GM18498 (cell line): ENCODE measurements around the gene MAPT.

Experiments
- ATAC-seq: cut with Tn5 transposase; IDR thresholded peaks from one replicate; pipeline ENCODE4 v1.9.1; 2021; ENCODE audit warnings: mild to moderate bottlenecking, moderate library complexity; ENCODE audit not compliant: unreplicated experiment

The MAPT gene

DNA sequence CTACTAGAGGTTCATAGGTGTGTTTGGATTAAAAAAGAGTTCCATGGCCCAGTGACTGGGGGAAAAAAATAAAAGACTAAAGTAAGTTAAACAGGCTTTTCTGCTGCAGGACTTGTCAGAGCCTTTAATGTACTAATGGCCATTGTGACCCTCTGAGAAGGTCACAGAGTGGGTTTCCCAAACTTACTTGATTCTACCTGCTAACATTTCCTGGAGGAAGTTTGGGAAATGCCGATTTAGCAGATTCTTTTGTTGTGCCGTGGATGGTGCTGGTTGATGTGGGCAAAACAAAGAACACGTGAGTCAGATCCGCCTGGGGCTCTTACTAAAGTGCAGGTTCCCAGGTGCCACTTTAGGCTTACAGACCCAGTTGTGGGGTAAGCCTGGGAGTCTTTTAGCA, 91.1 kb downstream of the MAPT start:
- no peak for ATAC-seq

DNA sequence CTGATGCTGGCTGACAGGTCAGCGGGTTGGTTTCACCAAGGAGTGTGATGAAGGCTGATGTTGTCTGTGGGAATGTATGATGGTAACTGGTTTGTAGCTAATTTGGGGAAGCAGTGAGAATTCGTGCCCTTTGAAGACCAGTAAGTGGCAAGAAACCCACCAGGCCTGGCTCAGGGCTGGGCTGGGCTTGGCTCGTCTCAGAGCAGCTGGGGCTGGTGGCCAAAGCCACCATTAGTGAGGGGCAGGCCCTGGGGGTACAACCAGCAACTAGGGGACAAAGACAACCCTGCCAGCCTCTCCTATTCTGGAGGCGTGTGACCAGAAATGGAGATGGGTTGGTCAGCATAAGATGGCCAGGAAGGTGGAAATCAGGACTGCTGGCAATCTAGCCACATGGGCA, 91.7 kb downstream of the MAPT start:
- ATAC-seq: no peak

DNA sequence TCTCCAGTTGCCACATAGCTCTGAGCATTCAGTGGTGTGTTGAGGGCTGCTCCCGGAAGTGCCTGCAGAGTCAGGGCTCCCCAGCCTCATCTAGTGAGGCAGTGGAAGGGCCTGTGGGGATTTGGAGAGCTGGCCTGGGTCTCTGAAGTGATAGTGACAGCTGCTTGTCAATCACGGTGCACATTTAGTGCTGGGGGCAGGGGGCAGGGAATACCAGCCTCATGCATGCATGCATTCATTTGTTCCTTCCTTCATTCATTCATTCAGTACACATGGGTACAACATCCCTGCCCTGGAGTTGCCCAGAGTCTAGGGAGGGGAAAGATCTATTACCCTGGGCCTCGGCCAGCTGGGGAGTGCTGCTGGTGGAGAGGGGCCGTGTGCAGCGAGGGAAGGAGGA, 93.4 kb downstream of the MAPT start:
- ATAC-seq: no peak

DNA sequence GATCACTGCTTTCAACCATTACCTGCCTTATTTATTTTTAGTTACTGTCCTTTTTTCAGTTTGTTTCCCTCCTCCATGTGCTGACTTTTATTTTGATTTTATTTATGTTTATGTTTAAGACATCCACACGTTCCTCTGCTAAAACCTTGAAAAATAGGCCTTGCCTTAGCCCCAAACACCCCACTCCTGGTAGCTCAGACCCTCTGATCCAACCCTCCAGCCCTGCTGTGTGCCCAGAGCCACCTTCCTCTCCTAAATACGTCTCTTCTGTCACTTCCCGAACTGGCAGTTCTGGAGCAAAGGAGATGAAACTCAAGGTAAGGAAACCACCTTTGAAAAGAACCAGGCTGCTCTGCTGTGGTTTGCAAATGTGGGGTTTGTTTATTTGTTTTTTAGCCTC, 95.4 kb downstream of the MAPT start:
- ATAC-seq: no peak

DNA sequence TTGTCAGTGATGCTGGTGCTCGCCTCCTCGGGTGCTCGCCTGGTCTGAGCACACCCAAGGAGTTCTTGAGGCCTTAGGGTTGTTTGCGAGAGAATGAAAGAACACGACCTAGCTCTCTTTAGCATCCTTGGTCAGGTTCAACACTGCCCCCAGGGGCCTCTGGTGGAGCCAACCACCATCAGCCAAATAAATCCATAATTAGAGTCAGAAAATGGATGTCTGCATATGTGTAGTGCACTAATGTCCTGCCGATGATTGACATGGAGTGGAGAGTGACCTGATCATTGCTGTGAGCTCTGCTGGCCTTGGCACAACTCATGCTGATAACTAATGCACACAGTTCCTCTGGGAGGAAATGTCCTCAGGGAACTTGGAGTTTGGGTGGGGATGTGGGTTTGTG, 96.5 kb downstream of the MAPT start:
- ATAC-seq: no peak

DNA sequence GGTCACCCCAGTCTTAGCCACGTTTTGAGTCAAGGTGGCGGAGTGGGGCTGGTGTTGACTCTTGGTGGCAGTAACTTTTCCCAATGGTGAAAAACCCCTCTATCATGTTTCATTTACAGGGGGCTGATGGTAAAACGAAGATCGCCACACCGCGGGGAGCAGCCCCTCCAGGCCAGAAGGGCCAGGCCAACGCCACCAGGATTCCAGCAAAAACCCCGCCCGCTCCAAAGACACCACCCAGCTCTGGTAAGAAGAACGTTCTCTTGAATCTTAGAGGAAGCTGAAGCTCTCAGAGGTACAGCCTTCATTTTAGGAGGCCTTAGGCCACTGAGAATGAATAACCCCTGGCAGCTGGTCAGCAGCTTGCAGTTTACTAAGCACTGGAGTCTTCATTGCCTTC, 97.0 kb downstream of the MAPT start:
- ATAC-seq: no peak

DNA sequence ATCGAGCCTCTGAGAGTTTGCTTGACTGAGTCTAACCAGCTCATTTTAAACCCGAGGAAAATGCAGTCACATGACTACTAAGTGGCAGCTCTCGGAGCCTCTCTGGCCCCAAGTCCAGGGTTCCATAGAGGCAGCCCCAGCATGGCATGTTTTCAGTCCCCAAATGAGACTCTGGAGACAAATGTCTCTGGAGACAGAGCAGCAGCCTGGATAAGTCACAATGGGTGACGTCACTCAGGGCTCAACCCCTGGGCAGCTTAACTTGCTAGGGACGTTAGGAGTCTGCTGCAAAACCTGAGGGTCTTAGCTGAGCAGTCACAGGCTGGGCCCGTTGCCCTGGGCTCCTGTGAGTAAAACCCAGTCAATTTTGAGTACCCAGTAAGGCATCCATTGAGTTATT, 97.8 kb downstream of the MAPT start:
- no peak for ATAC-seq

DNA sequence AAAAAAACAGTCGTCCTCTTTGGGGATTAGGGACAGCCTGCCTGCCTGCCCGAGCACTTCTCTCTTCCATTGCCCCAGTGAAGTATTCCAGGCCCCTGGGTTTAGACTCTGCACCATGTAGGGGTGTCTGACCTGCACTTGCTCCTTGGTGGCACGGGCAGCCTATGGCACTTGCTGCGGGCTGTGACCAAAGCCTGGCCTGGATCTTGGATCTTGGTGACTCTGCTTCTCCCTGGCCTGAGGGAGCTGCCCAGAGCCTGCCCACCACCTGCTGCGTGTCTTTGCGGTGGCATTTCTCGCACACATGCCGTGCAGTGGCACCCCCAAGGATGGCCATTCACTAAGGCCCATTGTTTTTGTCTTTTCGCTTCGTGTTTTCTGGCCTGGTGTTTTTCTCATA, 98.5 kb downstream of the MAPT start:
- ATAC-seq: no peak

DNA sequence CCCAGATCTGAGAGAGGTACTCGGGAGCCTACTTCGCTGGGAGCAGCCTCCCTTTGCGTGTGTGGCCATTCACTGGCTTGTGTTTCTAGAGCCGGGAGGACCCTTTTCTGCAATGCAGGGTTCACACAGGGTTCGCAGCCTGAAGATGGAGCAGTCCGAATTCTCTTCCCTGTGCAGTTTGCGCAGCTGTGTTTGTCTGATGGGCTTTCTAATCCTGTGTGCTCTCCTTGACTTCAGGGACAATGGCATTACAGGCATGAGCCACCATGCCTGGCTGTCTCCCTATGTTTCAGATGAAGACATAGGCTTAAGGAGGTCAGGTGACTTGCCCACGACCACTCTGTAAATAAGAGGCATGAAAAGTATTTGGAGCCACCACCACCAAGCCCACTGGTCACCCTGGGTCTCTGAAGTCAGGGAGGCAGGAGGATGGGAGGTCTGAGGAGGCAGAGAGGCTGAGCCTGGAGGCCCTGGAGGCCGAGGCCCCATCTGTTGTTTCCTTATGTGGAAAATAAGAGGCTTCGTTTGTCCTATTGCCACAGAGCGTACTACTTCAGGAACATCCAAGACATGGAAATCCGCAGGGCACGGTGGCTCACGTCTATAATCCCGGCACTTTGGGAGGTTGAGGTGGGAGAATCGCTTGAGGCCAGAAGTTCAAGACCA, 99.7 kb downstream of the MAPT start:
- ATAC-seq: no peak

DNA sequence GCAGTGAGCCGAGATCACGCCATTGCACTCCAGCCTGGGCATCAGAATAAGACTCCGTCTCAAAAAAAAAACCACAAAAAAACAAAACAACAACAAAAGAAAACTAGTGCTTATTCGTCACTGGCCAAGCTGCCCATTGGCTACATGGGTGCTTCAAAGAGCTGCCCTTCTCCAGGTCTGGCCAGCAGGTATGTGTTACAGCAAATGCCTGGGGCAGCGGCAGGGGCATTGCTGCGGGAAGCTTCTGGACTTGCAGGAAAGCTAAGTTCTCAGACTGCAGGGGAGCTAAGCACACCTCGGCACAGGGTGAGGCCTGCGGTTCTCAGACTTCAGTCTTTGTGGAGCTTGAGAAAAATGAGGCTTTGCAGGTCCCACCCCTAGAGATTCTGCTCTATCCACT, 100.6 kb downstream of the MAPT start:
- ATAC-seq: no peak

DNA sequence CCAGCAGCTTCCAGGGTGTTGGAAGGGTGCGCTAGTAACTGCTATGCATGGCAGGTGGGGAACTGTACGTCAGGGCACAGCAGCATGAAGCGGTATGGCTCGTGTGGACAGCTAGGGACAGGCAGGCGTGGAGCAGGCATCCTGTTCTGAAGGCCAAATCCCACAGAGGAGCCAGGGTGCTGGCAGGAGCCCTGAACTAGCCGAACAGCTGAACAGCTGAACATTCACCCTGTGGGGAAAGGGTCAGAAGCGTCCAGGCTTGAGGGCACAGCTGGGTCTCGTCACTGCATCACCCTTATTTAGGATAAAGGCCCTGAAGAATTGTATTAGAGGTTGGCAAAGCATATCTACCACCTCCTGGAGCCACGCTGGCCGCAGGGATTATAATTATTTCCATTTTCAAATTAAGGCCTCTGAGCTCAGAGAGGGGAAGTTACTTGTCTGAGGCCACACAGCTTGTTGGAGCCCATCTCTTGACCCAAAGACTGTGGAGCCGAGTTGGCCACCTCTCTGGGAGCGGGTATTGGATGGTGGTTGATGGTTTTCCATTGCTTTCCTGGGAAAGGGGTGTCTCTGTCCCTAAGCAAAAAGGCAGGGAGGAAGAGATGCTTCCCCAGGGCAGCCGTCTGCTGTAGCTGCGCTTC, 101.4 kb downstream of the MAPT start:
- ATAC-seq: no peak

DNA sequence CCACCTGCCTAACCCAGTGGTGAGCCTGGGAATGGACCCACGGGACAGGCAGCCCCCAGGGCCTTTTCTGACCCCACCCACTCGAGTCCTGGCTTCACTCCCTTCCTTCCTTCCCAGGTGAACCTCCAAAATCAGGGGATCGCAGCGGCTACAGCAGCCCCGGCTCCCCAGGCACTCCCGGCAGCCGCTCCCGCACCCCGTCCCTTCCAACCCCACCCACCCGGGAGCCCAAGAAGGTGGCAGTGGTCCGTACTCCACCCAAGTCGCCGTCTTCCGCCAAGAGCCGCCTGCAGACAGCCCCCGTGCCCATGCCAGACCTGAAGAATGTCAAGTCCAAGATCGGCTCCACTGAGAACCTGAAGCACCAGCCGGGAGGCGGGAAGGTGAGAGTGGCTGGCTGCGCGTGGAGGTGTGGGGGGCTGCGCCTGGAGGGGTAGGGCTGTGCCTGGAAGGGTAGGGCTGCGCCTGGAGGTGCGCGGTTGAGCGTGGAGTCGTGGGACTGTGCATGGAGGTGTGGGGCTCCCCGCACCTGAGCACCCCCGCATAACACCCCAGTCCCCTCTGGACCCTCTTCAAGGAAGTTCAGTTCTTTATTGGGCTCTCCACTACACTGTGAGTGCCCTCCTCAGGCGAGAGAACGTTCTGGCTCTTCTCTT, 102.1 kb downstream of the MAPT start:
- no peak for ATAC-seq

DNA sequence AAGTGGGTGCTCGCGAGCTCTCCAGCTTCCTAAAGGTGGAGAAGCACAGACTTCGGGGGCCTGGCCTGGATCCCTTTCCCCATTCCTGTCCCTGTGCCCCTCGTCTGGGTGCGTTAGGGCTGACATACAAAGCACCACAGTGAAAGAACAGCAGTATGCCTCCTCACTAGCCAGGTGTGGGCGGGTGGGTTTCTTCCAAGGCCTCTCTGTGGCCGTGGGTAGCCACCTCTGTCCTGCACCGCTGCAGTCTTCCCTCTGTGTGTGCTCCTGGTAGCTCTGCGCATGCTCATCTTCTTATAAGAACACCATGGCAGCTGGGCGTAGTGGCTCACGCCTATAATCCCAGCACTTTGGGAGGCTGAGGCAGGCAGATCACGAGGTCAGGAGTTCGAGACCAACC, 102.8 kb downstream of the MAPT start:
- ATAC-seq: no peak

DNA sequence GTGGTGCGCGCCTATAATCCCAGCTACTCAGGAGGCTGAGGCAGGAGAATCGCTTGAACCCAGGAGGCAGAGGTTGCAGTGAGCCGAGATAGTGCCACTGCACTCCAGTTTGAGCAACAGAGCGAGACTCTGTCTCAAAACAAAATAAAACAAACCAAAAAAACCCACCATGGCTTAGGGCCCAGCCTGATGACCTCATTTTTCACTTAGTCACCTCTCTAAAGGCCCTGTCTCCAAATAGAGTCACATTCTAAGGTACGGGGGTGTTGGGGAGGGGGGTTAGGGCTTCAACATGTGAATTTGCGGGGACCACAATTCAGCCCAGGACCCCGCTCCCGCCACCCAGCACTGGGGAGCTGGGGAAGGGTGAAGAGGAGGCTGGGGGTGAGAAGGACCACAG, 103.3 kb downstream of the MAPT start:
- ATAC-seq: no peak

DNA sequence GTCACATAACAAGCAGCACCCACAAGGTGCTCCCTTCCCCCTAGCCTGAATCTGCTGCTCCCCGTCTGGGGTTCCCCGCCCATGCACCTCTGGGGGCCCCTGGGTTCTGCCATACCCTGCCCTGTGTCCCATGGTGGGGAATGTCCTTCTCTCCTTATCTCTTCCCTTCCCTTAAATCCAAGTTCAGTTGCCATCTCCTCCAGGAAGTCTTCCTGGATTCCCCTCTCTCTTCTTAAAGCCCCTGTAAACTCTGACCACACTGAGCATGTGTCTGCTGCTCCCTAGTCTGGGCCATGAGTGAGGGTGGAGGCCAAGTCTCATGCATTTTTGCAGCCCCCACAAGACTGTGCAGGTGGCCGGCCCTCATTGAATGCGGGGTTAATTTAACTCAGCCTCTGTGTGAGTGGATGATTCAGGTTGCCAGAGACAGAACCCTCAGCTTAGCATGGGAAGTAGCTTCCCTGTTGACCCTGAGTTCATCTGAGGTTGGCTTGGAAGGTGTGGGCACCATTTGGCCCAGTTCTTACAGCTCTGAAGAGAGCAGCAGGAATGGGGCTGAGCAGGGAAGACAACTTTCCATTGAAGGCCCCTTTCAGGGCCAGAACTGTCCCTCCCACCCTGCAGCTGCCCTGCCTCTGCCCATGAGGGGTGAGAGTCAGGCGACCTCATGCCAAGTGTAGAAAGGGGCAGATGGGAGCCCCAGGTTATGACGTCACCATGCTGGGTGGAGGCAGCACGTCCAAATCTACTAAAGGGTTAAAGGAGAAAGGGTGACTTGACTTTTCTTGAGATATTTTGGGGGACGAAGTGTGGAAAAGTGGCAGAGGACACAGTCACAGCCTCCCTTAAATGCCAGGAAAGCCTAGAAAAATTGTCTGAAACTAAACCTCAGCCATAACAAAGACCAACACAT, 104.9 kb downstream of the MAPT start, which contains the start of gene STH:
TSS of gene STH (plus strand) at position 264 of the 913 bp plus-strand sequence. CDS start at position 294, 30 bp downstream.
- ATAC-seq: no peak

DNA sequence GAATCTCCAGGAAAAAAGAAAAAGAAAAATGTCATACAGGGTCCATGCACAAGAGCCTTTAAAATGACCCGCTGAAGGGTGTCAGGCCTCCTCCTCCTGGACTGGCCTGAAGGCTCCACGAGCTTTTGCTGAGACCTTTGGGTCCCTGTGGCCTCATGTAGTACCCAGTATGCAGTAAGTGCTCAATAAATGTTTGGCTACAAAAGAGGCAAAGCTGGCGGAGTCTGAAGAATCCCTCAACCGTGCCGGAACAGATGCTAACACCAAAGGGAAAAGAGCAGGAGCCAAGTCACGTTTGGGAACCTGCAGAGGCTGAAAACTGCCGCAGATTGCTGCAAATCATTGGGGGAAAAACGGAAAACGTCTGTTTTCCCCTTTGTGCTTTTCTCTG, 105.5 kb downstream of the MAPT start:
- no peak for ATAC-seq

DNA sequence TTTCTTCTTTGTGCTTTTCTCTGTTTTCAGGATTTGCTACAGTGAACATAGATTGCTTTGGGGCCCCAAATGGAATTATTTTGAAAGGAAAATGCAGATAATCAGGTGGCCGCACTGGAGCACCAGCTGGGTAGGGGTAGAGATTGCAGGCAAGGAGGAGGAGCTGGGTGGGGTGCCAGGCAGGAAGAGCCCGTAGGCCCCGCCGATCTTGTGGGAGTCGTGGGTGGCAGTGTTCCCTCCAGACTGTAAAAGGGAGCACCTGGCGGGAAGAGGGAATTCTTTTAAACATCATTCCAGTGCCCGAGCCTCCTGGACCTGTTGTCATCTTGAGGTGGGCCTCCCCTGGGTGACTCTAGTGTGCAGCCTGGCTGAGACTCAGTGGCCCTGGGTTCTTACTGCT, 105.9 kb downstream of the MAPT start:
- no peak for ATAC-seq

DNA sequence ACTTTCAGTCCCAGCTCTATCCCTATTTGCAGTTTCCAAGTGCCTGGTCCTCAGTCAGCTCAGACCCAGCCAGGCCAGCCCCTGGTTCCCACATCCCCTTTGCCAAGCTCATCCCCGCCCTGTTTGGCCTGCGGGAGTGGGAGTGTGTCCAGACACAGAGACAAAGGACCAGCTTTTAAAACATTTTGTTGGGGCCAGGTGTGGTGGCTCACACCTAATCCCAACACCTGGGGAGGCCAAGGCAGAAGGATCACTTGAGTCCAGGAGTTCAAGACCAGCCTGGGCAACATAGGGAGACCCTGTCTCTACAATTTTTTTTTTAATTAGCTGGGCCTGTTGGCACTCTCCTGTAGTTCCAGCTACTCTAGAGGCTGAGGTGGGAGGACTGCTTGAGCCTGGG, 106.4 kb downstream of the MAPT start:
- ATAC-seq: no peak

DNA sequence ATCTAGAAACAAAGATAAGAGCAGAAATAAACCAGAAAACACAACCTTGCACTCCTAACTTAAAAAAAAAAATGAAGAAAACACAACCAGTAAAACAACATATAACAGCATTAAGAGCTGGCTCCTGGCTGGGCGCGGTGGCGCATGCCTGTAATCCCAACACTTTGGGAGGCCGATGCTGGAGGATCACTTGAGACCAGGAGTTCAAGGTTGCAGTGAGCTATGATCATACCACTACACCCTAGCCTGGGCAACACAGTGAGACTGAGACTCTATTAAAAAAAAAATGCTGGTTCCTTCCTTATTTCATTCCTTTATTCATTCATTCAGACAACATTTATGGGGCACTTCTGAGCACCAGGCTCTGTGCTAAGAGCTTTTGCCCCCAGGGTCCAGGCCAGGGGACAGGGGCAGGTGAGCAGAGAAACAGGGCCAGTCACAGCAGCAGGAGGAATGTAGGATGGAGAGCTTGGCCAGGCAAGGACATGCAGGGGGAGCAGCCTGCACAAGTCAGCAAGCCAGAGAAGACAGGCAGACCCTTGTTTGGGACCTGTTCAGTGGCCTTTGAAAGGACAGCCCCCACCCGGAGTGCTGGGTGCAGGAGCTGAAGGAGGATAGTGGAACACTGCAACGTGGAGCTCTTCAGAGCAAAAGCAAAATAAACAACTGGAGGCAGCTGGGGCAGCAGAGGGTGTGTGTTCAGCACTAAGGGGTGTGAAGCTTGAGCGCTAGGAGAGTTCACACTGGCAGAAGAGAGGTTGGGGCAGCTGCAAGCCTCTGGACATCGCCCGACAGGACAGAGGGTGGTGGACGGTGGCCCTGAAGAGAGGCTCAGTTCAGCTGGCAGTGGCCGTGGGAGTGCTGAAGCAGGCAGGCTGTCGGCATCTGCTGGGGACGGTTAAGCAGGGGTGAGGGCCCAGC, 107.3 kb downstream of the MAPT start:
- ATAC-seq: no peak

DNA sequence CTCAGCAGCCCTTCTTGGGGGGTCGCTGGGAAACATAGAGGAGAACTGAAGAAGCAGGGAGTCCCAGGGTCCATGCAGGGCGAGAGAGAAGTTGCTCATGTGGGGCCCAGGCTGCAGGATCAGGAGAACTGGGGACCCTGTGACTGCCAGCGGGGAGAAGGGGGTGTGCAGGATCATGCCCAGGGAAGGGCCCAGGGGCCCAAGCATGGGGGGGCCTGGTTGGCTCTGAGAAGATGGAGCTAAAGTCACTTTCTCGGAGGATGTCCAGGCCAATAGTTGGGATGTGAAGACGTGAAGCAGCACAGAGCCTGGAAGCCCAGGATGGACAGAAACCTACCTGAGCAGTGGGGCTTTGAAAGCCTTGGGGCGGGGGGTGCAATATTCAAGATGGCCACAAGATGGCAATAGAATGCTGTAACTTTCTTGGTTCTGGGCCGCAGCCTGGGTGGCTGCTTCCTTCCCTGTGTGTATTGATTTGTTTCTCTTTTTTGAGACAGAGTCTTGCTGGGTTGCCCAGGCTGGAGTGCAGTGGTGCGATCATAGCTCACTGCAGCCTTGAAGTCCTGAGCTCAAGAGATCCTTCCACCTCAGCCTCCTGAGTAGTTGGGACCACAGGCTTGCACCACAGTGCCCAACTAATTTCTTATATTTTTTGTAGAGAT, 108.1 kb downstream of the MAPT start:
- ATAC-seq: no peak
